Prostate gland (tissue), 2 donors: Measurements from ENCODE around the gene TBL1X. TPM values are rescaled to one million over a fixed set of nuclear protein-coding genes. Genes with fewer than 3 reads are reported as not detected.
A peak's percentile ranks its signal among the peaks of the same experiment; 100 is the strongest.

ENCODE experiments used
- DNase-seq: peaks from one replicate; pipeline ENCODE4 v3.0.0-alpha.2; 2019; ENCODE audit warnings: low spot score
- H3K27ac ChIP-seq, 2 donors: fragments of 200-600 bp; sonication (generic); 2 replicates each; pipeline ENCODE4 v1.5.1; 2017 to 2019
- H3K27me3 ChIP-seq: fragments of 200-600 bp; sonication (generic); replicated peaks from 2 replicates; pipeline ENCODE4 v1.5.1; 2019; ENCODE audit not compliant: insufficient read depth
- H3K36me3 ChIP-seq, 2 donors: fragments of 200-600 bp; sonication (generic); 1 replicate in 1 of 2; 2 replicates in 1 of 2; pipeline versions ENCODE4 v1.5.1 to v1.8.1; 2017 to 2019
- H3K4me1 ChIP-seq: fragments of 200-600 bp; sonication (generic); replicated peaks from 2 replicates; pipeline ENCODE4 v1.5.1; 2019
- H3K4me3 ChIP-seq, 2 donors: fragments of 200-600 bp; sonication (generic); 2 replicates each; pipeline ENCODE4 v1.5.1; 2017 to 2019
- H3K9me3 ChIP-seq: fragments of 200-600 bp; sonication (generic); 2 replicates; pipeline ENCODE4 v1.5.1; 2017
- POLR2A ChIP-seq: fragments of 450-650 bp; IDR thresholded peaks from one replicate; pipeline ENCODE4 v1.6.1; 2016; ENCODE audit warnings: antibody characterized with exemption, mild to moderate bottlenecking
- POLR2AphosphoS5 ChIP-seq: sonication (generic); formaldehyde crosslinking; IDR thresholded peaks from one replicate; pipeline ENCODE4 v1.6.1; 2017; ENCODE audit warnings: antibody characterized with exemption
- WGBS: methylation state at CpG from one replicate; pipeline ENCODE4 v1.1.5; 2018; 5-methylcytosine and 5-hydroxymethylcytosine counted together
- intact Hi-C: fragments of 100-400 bp; cut with DNase I; formaldehyde crosslinking; loops from one replicate; pipeline ENCODE4 v1.14.2; 2022
- total RNA-seq, 2 donors: library from RNA; depleted of rRNA; stranded (reverse); fragments of >200 nt; gene quantifications; one replicate each; pipeline ENCODE4 v1.1.0, GENCODE V29; 2016
- TF ChIP-seq, protein P1 (sequence below), 4 experiments: fragments of 200-600 bp in 2 of 4; fragments of 450-650 bp in 2 of 4; sonication (generic) in 2 of 4; IDR thresholded peaks; 1 replicate in 3 of 4; 2 replicates in 1 of 4; pipeline ENCODE4 v1.5.1; 2016 to 2019; ENCODE audit warnings: antibody characterized with exemption in 4 of 4, mild to moderate bottlenecking in 2 of 4, moderate library complexity in 2 of 4

Gene TBL1X
- total RNA-seq, 2 donors from 2014 or later: 23.2 to 76.9 TPM

DNA sequence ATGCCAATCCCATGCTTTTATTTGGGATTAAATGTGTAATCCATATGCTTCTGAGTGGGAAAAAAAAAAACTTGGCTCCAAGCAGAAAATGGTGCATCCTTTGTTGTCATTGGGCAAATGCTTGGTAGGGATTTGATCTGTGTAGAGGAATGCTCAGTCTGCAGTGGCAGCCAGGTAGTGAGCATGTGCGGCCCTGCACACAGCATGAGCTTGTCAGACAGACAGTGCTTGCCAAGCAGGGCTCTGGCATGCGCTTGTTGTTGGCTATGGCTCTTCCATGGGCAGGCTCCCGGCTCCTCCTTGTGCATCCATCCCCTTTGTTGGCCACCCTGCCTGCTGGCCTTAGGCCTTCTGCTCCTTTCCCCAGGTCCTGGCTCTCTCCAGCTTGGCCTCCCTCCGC, 170.5 kb downstream of the TBL1X start:
- DNase-seq: no peak
- TF ChIP-seq, protein P1, sequence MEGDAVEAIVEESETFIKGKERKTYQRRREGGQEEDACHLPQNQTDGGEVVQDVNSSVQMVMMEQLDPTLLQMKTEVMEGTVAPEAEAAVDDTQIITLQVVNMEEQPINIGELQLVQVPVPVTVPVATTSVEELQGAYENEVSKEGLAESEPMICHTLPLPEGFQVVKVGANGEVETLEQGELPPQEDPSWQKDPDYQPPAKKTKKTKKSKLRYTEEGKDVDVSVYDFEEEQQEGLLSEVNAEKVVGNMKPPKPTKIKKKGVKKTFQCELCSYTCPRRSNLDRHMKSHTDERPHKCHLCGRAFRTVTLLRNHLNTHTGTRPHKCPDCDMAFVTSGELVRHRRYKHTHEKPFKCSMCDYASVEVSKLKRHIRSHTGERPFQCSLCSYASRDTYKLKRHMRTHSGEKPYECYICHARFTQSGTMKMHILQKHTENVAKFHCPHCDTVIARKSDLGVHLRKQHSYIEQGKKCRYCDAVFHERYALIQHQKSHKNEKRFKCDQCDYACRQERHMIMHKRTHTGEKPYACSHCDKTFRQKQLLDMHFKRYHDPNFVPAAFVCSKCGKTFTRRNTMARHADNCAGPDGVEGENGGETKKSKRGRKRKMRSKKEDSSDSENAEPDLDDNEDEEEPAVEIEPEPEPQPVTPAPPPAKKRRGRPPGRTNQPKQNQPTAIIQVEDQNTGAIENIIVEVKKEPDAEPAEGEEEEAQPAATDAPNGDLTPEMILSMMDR (IDR thresholded peaks at IDR 0.05): no peak
- TF ChIP-seq POLR2A: no peak
- TF ChIP-seq POLR2AphosphoS5: no peak
- 33% methylated on average over 4 of the region's 4 CpGs for WGBS
- no peaks in the 10 kb centered on the region for H3K36me3 ChIP-seq
- H3K9me3 ChIP-seq: no peaks in the 10 kb centered on the region
- H3K27ac ChIP-seq: no peak overlapping the region
- intact Hi-C loops: no loop called here
- no peak overlapping the region for H3K4me3 ChIP-seq
- no peaks in the 10 kb centered on the region for H3K4me1 ChIP-seq
- no peaks in the 10 kb centered on the region for H3K27me3 ChIP-seq

DNA sequence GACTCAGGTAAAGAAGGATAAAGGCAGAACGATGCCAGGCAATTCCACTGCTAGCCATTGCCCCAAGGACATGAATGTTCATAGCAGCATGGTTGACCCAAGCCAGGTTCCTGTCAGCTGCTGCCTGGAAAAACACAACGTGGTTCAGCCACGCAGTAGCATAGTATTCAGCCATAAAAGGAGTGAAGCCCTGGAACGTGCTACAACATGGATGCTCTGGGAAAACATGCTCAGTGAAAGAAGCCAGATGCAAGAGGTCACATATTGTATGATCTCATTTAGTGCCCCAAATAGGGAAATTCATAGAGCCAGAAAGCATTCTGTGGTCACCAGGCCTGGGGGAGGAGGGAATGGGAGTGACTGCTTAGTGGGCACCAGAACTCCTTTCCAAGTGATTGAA, 170.9 kb downstream of the TBL1X start:
- DNase-seq: no peak
- 24% methylated on average over 4 of the region's 4 CpGs for WGBS
- Histone ChIP-seq H3K27ac (no peak overlapping the region), H3K27me3 (no peaks in the 10 kb centered on the region), H3K36me3 (no peaks in the 10 kb centered on the region), H3K9me3 (no peaks in the 10 kb centered on the region), H3K4me1 (no peaks in the 10 kb centered on the region), H3K4me3 (no peak overlapping the region)
- TF ChIP-seq, protein P1 (IDR thresholded peaks at IDR 0.05): no peak
- TF ChIP-seq POLR2AphosphoS5: peak; percentile 12
- intact Hi-C loops: no loop called here

DNA sequence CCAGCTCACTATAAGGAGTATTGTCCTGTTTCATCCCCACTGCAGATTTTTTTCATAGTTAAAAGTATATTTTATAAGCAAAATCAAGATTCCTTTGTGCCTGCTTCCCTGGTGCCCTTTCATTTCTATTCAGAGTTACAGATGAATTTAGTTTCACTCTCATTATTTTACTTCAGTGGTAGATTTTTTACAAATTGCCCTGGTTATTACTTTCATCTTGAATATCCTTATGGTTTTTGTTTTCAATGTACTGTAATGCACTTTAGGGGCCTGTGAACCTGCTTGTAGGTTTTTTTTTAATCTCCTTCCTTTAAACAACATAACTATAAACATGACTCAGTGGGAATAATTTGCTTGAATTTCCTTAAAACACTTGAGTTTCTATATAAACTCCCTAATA, 174.0 kb downstream of the TBL1X start:
- no peaks in the 10 kb centered on the region for H3K36me3 ChIP-seq
- no peak overlapping the region for H3K27ac ChIP-seq
- TF ChIP-seq, protein P1 (IDR thresholded peaks at IDR 0.05): no peak
- TF ChIP-seq POLR2AphosphoS5 (no peak), POLR2A (no peak)
- intact Hi-C loops: no loop called here
- no peaks in the 10 kb centered on the region for H3K4me1 ChIP-seq
- no peak overlapping the region for H3K4me3 ChIP-seq
- no peaks in the 10 kb centered on the region for H3K27me3 ChIP-seq
- H3K9me3 ChIP-seq: no peaks in the 10 kb centered on the region
- DNase-seq: no peak

DNA sequence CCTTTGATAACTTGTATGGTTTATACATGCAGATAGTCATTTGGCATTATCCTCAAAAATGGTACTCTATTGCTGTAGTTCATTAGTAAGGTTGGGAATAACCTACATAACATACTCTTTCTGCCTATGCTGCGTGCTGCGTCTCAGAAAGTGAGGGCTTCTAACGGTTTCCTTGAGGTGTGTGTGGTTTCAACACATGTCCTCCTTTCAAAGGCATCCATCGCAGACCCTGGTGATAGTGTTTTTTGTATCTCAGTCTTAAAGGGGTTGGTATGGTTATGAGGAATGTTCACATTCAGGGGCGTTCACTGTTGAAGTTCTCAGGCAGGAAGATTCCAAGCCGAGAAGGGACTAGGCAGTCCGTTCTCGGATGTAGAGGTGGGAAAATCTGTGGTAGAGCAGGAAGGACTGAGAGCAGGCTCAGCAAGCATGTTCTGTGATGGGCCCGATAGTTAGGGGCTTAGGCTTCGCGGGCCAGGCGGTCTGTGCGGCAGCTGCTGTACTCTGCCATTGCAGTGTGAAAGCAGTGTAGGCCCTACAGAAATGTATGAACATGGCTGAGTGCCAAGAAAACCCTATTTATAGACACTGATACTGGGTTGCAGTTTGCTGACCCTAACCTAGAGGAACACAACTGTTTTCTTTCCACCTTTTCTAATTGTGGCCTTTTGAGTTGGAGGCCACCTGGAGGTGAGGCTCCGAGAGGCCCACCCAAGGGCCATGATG, 177.6 kb downstream of the TBL1X start:
- Histone ChIP-seq H3K27ac (no peak overlapping the region), H3K9me3 (no peaks in the 10 kb centered on the region), H3K36me3 (no peaks in the 10 kb centered on the region), H3K27me3 (no peaks in the 10 kb centered on the region), H3K4me3 (no peak overlapping the region), H3K4me1 (no peaks in the 10 kb centered on the region)
- intact Hi-C loops: no loop called here
- WGBS: 85% methylated on average over 14 of the region's 14 CpGs
- no peak for DNase-seq
- TF ChIP-seq, protein P1 (IDR thresholded peaks at IDR 0.05): no peak
- TF ChIP-seq POLR2A (no peak), POLR2AphosphoS5 (no peak)

DNA sequence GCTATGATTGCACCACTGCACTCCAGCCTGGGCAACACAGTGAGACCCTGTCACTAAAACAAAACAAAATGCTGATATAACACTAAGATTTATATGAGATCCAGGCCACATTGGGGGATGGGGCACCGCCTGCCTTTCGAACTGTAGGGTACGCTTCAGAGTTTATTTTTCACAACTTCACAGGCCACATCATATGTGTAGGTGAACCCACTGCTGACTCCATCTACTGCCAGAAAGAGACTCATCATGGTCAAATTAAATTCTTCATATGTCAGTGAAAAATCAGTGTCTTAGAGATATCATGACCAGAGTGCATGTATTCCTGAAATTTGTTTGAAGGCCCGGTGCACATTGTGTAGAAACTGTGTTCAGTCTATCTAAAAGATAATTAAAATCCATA, 178.9 kb downstream of the TBL1X start:
- 96% methylated on average over 4 of the region's 4 CpGs for whole genome bisulfite sequencing
- no peak overlapping the region for H3K27ac ChIP-seq
- intact Hi-C loops: no loop called here

More for the DNA sequence above, 178.9 kb downstream of the TBL1X start:
- no peak for DNase-seq
- Histone ChIP-seq H3K27me3 (no peaks in the 10 kb centered on the region), H3K4me1 (no peaks in the 10 kb centered on the region), H3K4me3 (no peak overlapping the region), H3K36me3 (no peaks in the 10 kb centered on the region), H3K9me3 (no peaks in the 10 kb centered on the region)
- no peak for TF ChIP-seq POLR2AphosphoS5
- TF ChIP-seq, protein P1 (IDR thresholded peaks at IDR 0.05): no peak
